Measurements from ENCODE around the gene MICU1.
"Not testable (repeated sequence)": the region's sequence is repeated elsewhere in the genome, so short reads cannot be mapped to it uniquely, and the experiment has no call there.

The MICU1 gene

DNA sequence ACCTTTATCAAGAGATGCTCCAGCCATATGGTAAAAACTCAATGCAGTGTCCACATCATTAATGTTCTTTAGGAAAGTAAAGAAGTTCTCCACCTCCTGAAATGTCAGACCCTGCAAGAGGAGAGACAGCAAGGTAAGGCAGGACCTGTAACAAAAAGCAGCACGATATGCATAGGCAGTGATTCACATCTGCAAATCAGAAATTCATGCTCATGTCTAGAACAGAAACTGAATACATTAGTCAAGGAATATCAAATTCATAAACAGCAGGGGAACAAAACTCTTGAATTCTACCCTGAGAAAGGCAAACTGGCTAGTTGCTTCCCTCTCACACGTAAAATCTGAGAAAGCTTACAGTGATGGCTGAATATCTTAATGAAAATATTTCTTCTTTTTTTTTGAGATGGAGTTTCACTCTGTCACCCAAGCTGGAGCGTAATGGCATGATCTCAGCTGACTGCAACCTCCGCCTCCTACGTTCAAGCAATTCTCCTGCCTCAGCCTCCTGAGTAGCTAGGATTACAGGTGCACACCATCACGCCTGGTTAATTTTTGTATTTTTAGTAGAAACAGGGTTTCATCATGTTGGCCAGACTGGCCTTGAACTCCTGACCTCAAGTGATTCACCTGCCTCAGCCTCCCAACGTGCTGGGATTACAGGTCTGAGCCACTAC is 217.8 kb downstream of the MICU1 start:
- no peaks in the 10 kb centered on the region; the same call in 1 of the 2 replicates for H3F3A ChIP-seq (ENCODE audit: control insufficient read depth, insufficient read depth)
- no peak overlapping the region for H3K27ac ChIP-seq (ENCODE audit: low read depth, low read length)

GRCh38 chr10:72407471-72407870 is 218.4 kb downstream of the MICU1 start:
- H3K9me2 ChIP-seq (replicated peaks; ENCODE audit: control insufficient read depth, low read length): no peaks in the 10 kb centered on the region

More for the DNA sequence above, 217.8 kb downstream of the MICU1 start:
- Histone ChIP-seq H3K36me3 (ENCODE audit: control insufficient read depth, low read length) (no peaks in the 10 kb centered on the region), H3K9me2 (replicated peaks; ENCODE audit: control insufficient read depth, low read length) (no peaks in the 10 kb centered on the region), H3K4me3 (ENCODE audit: low read length) (no peak overlapping the region), H3K27me3 (ENCODE audit: control insufficient read depth, low read length) (no peaks in the 10 kb centered on the region), H3K4me2 (ENCODE audit: low read length) (no peak overlapping the region), H4K20me1 (ENCODE audit: control insufficient read depth, insufficient read depth, low read depth, low read length) (no peaks in the 10 kb centered on the region), H3K9me3 (ENCODE audit: control insufficient read depth, insufficient read depth, low read length) (no peaks in the 10 kb centered on the region), H3K4me1 (ENCODE audit: control insufficient read depth, low read length) (no peaks in the 10 kb centered on the region), H3K79me2 (ENCODE audit: control insufficient read depth, low read length) (no peaks in the 10 kb centered on the region)
- no peak for TF ChIP-seq EZH2phosphoT487 (IDR thresholded peaks at IDR 0.05; ENCODE audit: borderline replicate concordance, low read length)

DNA sequence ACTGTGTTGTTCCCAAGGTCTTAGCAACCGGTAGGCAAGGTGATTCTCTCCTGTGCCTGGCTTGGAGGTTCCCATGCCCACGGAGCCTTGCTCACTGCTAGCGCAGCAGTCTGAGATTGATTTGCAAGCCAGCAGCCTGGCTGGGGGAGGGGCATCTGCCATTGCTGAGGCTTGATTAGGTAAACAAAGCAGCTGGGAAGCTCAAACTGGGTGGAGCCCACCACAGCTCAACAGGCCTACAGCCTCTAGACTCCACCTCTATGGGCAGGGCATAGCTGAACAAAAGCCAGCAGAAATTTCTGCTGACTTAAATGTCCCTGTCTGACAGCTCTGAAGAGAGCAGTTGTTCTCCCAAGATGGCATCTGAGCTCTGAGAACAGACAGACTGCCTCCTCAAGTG is 230.3 kb downstream of the MICU1 start:
- not testable (repeated sequence) for H3K4me2 ChIP-seq (ENCODE audit: low read length); H3K36me3 ChIP-seq (ENCODE audit: control insufficient read depth, low read length); H3K4me1 ChIP-seq (ENCODE audit: control insufficient read depth, low read length); H3K27ac ChIP-seq (ENCODE audit: low read depth, low read length); H3K9me3 ChIP-seq (ENCODE audit: control insufficient read depth, insufficient read depth, low read length); H4K20me1 ChIP-seq (ENCODE audit: control insufficient read depth, insufficient read depth, low read depth, low read length); H3K27me3 ChIP-seq (ENCODE audit: control insufficient read depth, low read length); H3K79me2 ChIP-seq (ENCODE audit: control insufficient read depth, low read length); H3K4me3 ChIP-seq (ENCODE audit: low read length); H3K9me2 ChIP-seq (replicated peaks; ENCODE audit: control insufficient read depth, low read length); H3F3A ChIP-seq (ENCODE audit: control insufficient read depth, insufficient read depth)

More at GRCh38 chr10:72407471-72407870, 218.4 kb downstream of the MICU1 start:
- Histone ChIP-seq H3K9me3 (ENCODE audit: control insufficient read depth, insufficient read depth, low read length) (no peaks in the 10 kb centered on the region), H3K27me3 (ENCODE audit: control insufficient read depth, low read length) (no peaks in the 10 kb centered on the region), H4K20me1 (ENCODE audit: control insufficient read depth, insufficient read depth, low read depth, low read length) (no peaks in the 10 kb centered on the region), H3K27ac (ENCODE audit: low read depth, low read length) (no peak overlapping the region), H3K4me3 (ENCODE audit: low read length) (no peak overlapping the region), H3K79me2 (ENCODE audit: control insufficient read depth, low read length) (no peaks in the 10 kb centered on the region), H3K4me1 (ENCODE audit: control insufficient read depth, low read length) (no peaks in the 10 kb centered on the region), H3F3A (ENCODE audit: control insufficient read depth, insufficient read depth) (no peaks in the 10 kb centered on the region; the same call in 1 of the 2 replicates), H3K36me3 (ENCODE audit: control insufficient read depth, low read length) (no peaks in the 10 kb centered on the region), H3K4me2 (ENCODE audit: low read length) (no peak overlapping the region)
- TF ChIP-seq EZH2phosphoT487 (IDR thresholded peaks at IDR 0.05; ENCODE audit: borderline replicate concordance, low read length) (no peak), CTCF (IDR thresholded peaks at IDR 0.05; ENCODE audit: low read depth, low read length, poor library complexity, severe bottlenecking) (no peak)

DNA sequence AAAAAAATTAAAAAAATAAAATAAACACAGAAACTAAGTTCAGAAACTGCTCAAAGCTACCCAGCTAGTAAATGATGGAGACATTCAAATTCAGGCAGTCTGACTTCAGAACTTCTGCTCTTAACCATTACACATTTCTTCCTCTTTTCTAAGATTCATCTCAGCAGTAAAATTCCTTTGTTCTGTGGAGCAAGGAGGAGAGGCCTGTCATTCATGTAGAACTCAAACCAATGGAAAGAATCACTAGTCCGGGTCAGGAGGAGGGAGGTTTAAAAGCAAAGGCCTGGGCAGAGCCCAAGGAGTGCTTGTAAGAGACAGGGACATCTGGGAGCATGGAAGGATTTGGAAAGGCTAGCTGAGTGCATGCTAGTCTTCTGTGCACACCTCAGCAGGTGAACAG is 233.3 kb downstream of the MICU1 start:
- no peaks in the 10 kb centered on the region for H3K36me3 ChIP-seq (ENCODE audit: control insufficient read depth, low read length)

More for the DNA sequence above, 233.3 kb downstream of the MICU1 start:
- Histone ChIP-seq H3K79me2 (ENCODE audit: control insufficient read depth, low read length) (no peaks in the 10 kb centered on the region), H3K9me3 (ENCODE audit: control insufficient read depth, insufficient read depth, low read length) (no peaks in the 10 kb centered on the region), H3K4me2 (ENCODE audit: low read length) (no peak overlapping the region), H3K4me1 (ENCODE audit: control insufficient read depth, low read length) (no peaks in the 10 kb centered on the region), H3K4me3 (ENCODE audit: low read length) (no peak overlapping the region), H3F3A (ENCODE audit: control insufficient read depth, insufficient read depth) (no peaks in the 10 kb centered on the region), H3K9me2 (replicated peaks; ENCODE audit: control insufficient read depth, low read length) (no peaks in the 10 kb centered on the region), H3K27ac (ENCODE audit: low read depth, low read length) (no peak overlapping the region), H3K27me3 (ENCODE audit: control insufficient read depth, low read length) (no peaks in the 10 kb centered on the region), H4K20me1 (ENCODE audit: control insufficient read depth, insufficient read depth, low read depth, low read length) (no peaks in the 10 kb centered on the region)
- TF ChIP-seq EZH2phosphoT487 (IDR thresholded peaks at IDR 0.05; ENCODE audit: borderline replicate concordance, low read length): no peak
- no peak for TF ChIP-seq CTCF (IDR thresholded peaks at IDR 0.05; ENCODE audit: low read depth, low read length, poor library complexity, severe bottlenecking)
